IMR-90 (cell line): Measurements from ENCODE around the gene WRAP73.

ENCODE experiments used
- CTCF ChIP-seq: conservative IDR thresholded peaks from 2 replicates; pipeline ENCODE4 v1.5.1; 2012; ENCODE audit warnings: mild to moderate bottlenecking, low read depth, low read length, improper control_type of control experiment
- POLR2A ChIP-seq: IDR thresholded peaks from 2 replicates; pipeline ENCODE4 v1.6.1; 2012; ENCODE audit warnings: mild to moderate bottlenecking, low read depth, low read length
- RFX5 ChIP-seq: IDR thresholded peaks from 2 replicates; pipeline ENCODE4 v1.8.0; 2012; ENCODE audit warnings: low read depth, mild to moderate bottlenecking, low read length, moderate library complexity

- no peak for TF ChIP-seq RFX5
- no peak for TF ChIP-seq POLR2A
- no peak for TF ChIP-seq CTCF
These were observed 31.4 kb downstream of the WRAP73 start for GRCh38 chr1:3618531-3618880.
